Smooth muscle cell (in vitro differentiated cells): Measurements from ENCODE around the gene CDKN2B. TPM values are rescaled to one million over a fixed set of nuclear protein-coding genes. Genes with fewer than 3 reads are reported as not detected.

Experiments used
- DNase-seq: peaks from one replicate; lab custom pipeline; 2025; ENCODE audit not compliant: unreplicated experiment; lab: John Stamatoyannopoulos, UW
- H2AFZ ChIP-seq: fragments of 200-600 bp; sonication (generic); 2 replicates; pipeline ENCODE4 v1.6.0; 2016; ENCODE audit warnings: antibody characterized with exemption, low read depth, mild to moderate bottlenecking
- H3F3A ChIP-seq: fragments of 200-600 bp; sonication (generic); 2 replicates; pipeline ENCODE4 v1.6.0; 2017; ENCODE audit warnings: antibody characterized with exemption, low read depth
- H3K27ac ChIP-seq: fragments of 200-600 bp; sonication (generic); 2 replicates; pipeline ENCODE4 v1.5.1; 2016; ENCODE audit warnings: low read depth, mild to moderate bottlenecking
- H3K27me3 ChIP-seq: fragments of 200-600 bp; sonication (generic); 2 replicates; pipeline ENCODE4 v1.6.1; 2016; ENCODE audit warnings: low read depth, mild to moderate bottlenecking
- H3K36me3 ChIP-seq: fragments of 200-600 bp; sonication (generic); 2 replicates; pipeline ENCODE4 v1.5.1; 2016; ENCODE audit warnings: low read depth
- H3K4me1 ChIP-seq: fragments of 200-600 bp; sonication (generic); 2 replicates; pipeline ENCODE4 v1.5.1; 2016; ENCODE audit warnings: low read depth
- H3K4me2 ChIP-seq: fragments of 200-600 bp; sonication (generic); 2 replicates; pipeline ENCODE4 v1.6.0; 2016; ENCODE audit warnings: mild to moderate bottlenecking
- H3K4me3 ChIP-seq: fragments of 200-600 bp; sonication (generic); 2 replicates; pipeline ENCODE4 v1.5.1; 2016; ENCODE audit warnings: mild to moderate bottlenecking
- H3K79me2 ChIP-seq: fragments of 200-600 bp; sonication (generic); 2 replicates; pipeline ENCODE4 v1.6.0; 2016; ENCODE audit warnings: low read depth, mild to moderate bottlenecking
- H3K9ac ChIP-seq: fragments of 200-600 bp; sonication (generic); 2 replicates; pipeline ENCODE4 v1.6.0; 2016; ENCODE audit warnings: low read depth
- H3K9me3 ChIP-seq: fragments of 200-600 bp; sonication (generic); replicated peaks from 2 replicates; pipeline ENCODE4 v1.5.1; 2016; ENCODE audit warnings: low read depth
- H4K20me1 ChIP-seq: fragments of 200-600 bp; sonication (generic); 2 replicates; pipeline ENCODE4 v1.6.0; 2016; ENCODE audit warnings: low read depth
- CTCF ChIP-seq: fragments of 200-600 bp; sonication (generic); IDR thresholded peaks from 2 replicates; pipeline ENCODE4 v1.5.1; 2017; ENCODE audit warnings: borderline replicate concordance, mild to moderate bottlenecking, antibody characterized with exemption; ENCODE audit not compliant: insufficient read depth, poor library complexity, severe bottlenecking
- WGBS: methylation state at CpG from one replicate; pipeline ENCODE4 v1.1.7; 2016; ENCODE audit warnings: low lambda C conversion rate; 5-methylcytosine and 5-hydroxymethylcytosine counted together
- polyA plus RNA-seq: library from polyadenylated mRNA; unstranded; fragments of >200 nt; fragmentation: Nextera tagmentation; extraction: Ambion mirVana; gene quantifications from 2 replicates; pipeline ENCODE4 v1.2.1, GENCODE V29; 2016
- total RNA-seq: library from RNA; depleted of rRNA; stranded (reverse); fragments of >200 nt; gene quantifications from 2 replicates; pipeline ENCODE4 v1.2.3, GENCODE V29; 2014

The CDKN2B gene
- total and polyA plus RNA-seq, 2 experiments from 2014 or later, result 116 to 184 TPM

DNA sequence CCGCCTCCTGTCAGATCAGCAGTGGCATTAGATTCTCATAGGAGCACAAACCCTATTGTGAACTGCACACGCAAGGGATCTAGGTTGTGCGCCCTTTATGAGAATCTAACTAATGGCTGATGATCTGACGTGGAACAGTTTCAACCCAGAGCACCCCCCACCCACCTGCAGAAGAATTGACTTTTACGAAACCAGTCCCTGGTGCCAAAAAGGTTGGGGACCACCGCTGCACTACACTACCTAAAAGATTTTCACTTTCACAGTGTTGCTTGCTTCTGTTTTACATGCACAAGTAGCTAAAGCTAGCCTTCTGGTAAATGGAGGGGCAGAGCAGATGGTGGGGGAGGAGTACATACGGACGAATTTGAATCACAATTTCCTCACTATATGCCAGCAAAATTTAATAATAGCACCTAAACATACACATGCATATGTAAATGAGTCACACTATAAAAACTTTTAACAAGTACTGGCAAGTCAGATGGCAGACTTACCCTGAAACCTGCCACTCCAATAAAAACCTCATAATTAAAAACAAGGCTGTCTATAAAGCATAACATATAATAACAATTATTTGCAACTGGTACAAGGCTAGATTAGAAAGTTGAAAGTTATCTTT lies 24.0 kb upstream of the CDKN2B start:
- WGBS, result 76% methylated on average over 8 of the region's 8 CpGs
- DNase-seq, result no peak
- TF ChIP-seq CTCF, result no peak
- Histone ChIP-seq H3K79me2 (no peaks in the 10 kb centered on the region), H3K4me2 (no peak overlapping the region), H3K27ac (no peak overlapping the region), H3K4me1 (peaks cover 14% of the 10 kb centered on the region), H3K9ac (no peak overlapping the region), H3K4me3 (no peak overlapping the region), H2AFZ (no peak overlapping the region), H3K36me3 (no peaks in the 10 kb centered on the region), H3K9me3 (no peaks in the 10 kb centered on the region), H4K20me1 (no peaks in the 10 kb centered on the region), H3F3A (no peaks in the 10 kb centered on the region), H3K27me3 (no peaks in the 10 kb centered on the region)

DNA sequence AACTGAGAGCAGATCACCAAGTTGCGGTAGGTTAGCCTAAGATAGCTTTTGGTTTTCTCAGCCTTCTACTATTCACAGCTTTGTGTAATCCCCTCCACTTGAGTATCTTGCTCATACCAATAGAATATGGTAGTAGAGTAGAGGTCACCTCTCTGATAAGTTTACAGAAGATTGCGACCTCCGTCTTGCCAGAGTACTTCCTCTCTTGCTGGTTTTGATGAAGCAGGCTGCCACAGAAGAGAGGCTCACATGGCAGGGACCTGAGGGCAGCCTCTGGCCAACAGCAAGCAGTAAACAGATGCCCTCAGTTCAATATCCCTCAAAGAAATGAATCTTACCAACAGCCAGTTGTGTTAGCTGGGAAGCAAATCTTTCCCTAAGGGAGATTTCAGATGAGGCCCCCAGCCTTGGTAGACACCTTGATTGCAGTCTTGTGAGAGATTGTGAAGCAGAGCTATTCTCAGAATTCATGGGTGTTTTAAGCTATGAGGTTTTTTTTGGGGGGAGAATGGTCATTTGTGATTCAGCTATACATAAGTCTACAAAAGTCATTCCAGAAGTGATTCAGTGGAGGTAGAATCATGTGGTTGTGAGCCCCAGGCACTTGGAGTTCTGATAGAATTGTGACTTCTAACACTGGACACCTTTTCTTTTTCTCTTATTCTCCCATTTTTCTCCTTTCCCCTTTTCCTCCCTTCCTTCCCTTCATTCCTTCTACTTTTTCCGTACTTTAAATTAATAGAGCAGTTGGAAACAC lies 22.7 kb upstream of the CDKN2B start:
- Histone ChIP-seq H3K4me2 (no peak overlapping the region), H2AFZ (no peak overlapping the region), H3K27ac (peak overlapping the region; percentile 9), H3K27me3 (no peaks in the 10 kb centered on the region), H3K9ac (no peak overlapping the region), H3K79me2 (no peaks in the 10 kb centered on the region), H4K20me1 (no peaks in the 10 kb centered on the region), H3K36me3 (no peaks in the 10 kb centered on the region), H3K4me3 (no peak overlapping the region), H3K4me1 (peaks cover 14% of the 10 kb centered on the region), H3K9me3 (no peaks in the 10 kb centered on the region), H3F3A (no peaks in the 10 kb centered on the region)
- WGBS, result 93% methylated on average over 4 of the region's 4 CpGs
- no peak for TF ChIP-seq CTCF
- DNase-seq, result no peak

GRCh38 chr9:22030101-22030598 lies 21.0 kb upstream of the CDKN2B start:
- no peak for TF ChIP-seq CTCF
- no peak for DNase-seq
- Histone ChIP-seq H3K9me3 (no peaks in the 10 kb centered on the region), H3K9ac (peak overlapping the region; percentile 28), H3K4me3 (no peak overlapping the region), H3K4me1 (peaks cover 14% of the 10 kb centered on the region), H3K27me3 (no peaks in the 10 kb centered on the region), H3K36me3 (no peaks in the 10 kb centered on the region), H3K27ac (peak overlapping the region; percentile 84), H3K79me2 (no peaks in the 10 kb centered on the region), H2AFZ (peak overlapping the region; percentile 8), H3F3A (no peaks in the 10 kb centered on the region), H3K4me2 (peak overlapping the region; percentile 49), H4K20me1 (no peaks in the 10 kb centered on the region)
- WGBS, result 17% methylated on average over 1 of the region's 1 CpG
